OCI-LY3 (cell line): Measurements from ENCODE around the gene OPCML.

Experiments
- CTCF ChIP-seq: fragments of 200-600, 300-600 bp; sonication (generic); IDR thresholded peaks from 2 replicates; pipeline ENCODE4 v1.5.1; 2014; ENCODE audit warnings: antibody characterized with exemption, low read length, low read depth
- EZH2phosphoT487 ChIP-seq: fragments of 200-600 bp; shearing (Covaris generic); IDR thresholded peaks from 2 replicates; pipeline ENCODE4 v1.6.1; 2018; ENCODE audit warnings: antibody characterized with exemption, mixed run types, low read depth

GRCh38 chr11:132555617-132556016 lies 976.7 kb downstream of the OPCML start:
- no peak for TF ChIP-seq CTCF
- TF ChIP-seq EZH2phosphoT487 = no peak
